Measurements from ENCODE around the gene KLF3.

GRCh38 chr4:38671592-38671940 lies 7.6 kb downstream of the KLF3 start:
- peak; percentile 13 for TF ChIP-seq POLR2A (IDR thresholded peaks at IDR 0.05; ENCODE audit: low read length)
- TF ChIP-seq GATA1 (IDR thresholded peaks at IDR 0.05; ENCODE audit: low read depth, low read length), result no peak

Measured in erythroblast (primary cell).